Ascending aorta (tissue), 2 donors: ENCODE data around the gene MCC. TPM values are rescaled to one million over a fixed set of nuclear protein-coding genes. Genes with fewer than 3 reads are reported as not detected.

ENCODE experiments used
- DNase-seq, 2 donors: peaks; one replicate each; pipeline ENCODE4 v3.0.0-alpha.2; 2019; ENCODE audit warnings: low spot score in 2 of 2
- H3K27ac ChIP-seq, 2 donors: fragments of 200-600 bp; sonication (generic); one replicate each; pipeline ENCODE4 v1.5.1; 2016 to 2017; ENCODE audit warnings: mild to moderate bottlenecking in 1 of 2
- H3K27me3 ChIP-seq: fragments of 200-600 bp; sonication (generic); one replicate; pipeline ENCODE4 v1.5.1; 2017
- H3K36me3 ChIP-seq, 2 donors: fragments of 200-600 bp; sonication (generic); one replicate each; pipeline ENCODE4 v1.5.1; 2016
- H3K4me1 ChIP-seq, 2 donors: fragments of 200-600 bp; sonication (generic); one replicate each; pipeline ENCODE4 v1.5.1; 2016 to 2017; ENCODE audit warnings: mild to moderate bottlenecking in 1 of 2
- H3K4me3 ChIP-seq, 2 donors: fragments of 200-600 bp; sonication (generic); one replicate each; pipeline ENCODE4 v1.5.1; 2016 to 2017; ENCODE audit warnings: mild to moderate bottlenecking in 1 of 2
- H3K9me3 ChIP-seq, 2 donors: fragments of 200-600 bp; sonication (generic); one replicate each; pipeline ENCODE4 v1.5.1; 2016
- intact Hi-C: fragments of 100-400 bp; cut with DNase I; formaldehyde crosslinking; loops from one replicate; pipeline ENCODE4 v1.15.1; 2023
- total RNA-seq: library from RNA; depleted of rRNA; stranded (reverse); fragments of >200 nt; gene quantifications from one replicate; pipeline ENCODE4 v1.1.0, GENCODE V29; 2016
- TF ChIP-seq, protein P1 (sequence below), 3 experiments: fragments of 200-600 bp in 2 of 3; fragments of 450-650 bp in 1 of 3; sonication (generic) in 2 of 3; IDR thresholded peaks; one replicate each; pipeline ENCODE4 v1.5.1; 2016 to 2019; ENCODE audit warnings: antibody characterized with exemption in 3 of 3, mild to moderate bottlenecking in 1 of 3, moderate library complexity in 1 of 3

The MCC gene
- total RNA-seq, 1 donor from 2014 or later = 67.9 TPM

DNA sequence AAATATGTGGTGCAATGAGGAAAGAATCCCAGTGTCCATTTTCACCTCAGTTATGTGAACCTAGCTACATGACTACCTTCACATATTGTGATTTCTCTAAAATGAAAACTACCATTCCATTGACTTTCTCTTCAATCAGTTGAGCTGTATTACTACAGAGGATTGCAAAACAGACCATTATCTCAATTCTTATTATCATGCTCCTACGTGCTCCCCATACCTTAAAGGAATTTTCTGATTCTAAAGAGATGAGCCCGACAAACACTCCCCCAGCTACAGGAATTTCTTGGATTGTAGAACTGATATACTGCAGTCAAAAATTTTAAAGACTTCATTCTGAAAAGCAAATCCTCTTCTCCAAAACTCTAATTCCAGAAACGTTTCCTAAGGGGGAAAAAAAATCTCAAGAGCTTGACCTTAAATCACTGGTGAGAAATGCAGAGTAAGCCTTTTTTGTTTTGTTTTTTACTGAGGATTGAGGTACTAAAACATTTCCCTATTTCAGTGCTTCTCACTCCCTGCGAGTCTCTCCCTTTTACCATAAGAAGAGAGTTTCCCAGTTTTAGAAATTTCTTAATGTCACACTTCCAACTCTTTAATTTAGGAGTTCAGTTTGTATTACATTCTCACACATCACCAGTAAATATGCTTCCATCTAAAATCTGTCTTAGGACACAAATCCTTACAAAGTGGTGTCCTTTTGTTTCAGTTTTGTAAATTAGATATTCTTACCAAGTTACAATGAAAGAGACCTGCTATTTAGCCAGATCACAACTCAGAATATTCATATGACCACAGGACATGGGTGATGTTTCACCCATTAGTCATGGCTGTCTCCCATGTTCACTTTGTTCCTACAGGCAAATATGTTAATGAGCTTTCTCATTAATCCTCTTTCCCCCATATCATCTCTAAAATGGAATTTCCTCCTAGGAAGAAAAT is 257.3 kb downstream of the MCC start:
- H3K4me3 ChIP-seq = no peak overlapping the region
- H3K36me3 ChIP-seq = no peaks in the 10 kb centered on the region
- peaks cover 0 to 4% of the 10 kb centered on the region in 2 donors for H3K4me1 ChIP-seq
- no peaks in the 10 kb centered on the region for H3K9me3 ChIP-seq
- intact Hi-C loops = no loop called here
- TF ChIP-seq, protein P1, sequence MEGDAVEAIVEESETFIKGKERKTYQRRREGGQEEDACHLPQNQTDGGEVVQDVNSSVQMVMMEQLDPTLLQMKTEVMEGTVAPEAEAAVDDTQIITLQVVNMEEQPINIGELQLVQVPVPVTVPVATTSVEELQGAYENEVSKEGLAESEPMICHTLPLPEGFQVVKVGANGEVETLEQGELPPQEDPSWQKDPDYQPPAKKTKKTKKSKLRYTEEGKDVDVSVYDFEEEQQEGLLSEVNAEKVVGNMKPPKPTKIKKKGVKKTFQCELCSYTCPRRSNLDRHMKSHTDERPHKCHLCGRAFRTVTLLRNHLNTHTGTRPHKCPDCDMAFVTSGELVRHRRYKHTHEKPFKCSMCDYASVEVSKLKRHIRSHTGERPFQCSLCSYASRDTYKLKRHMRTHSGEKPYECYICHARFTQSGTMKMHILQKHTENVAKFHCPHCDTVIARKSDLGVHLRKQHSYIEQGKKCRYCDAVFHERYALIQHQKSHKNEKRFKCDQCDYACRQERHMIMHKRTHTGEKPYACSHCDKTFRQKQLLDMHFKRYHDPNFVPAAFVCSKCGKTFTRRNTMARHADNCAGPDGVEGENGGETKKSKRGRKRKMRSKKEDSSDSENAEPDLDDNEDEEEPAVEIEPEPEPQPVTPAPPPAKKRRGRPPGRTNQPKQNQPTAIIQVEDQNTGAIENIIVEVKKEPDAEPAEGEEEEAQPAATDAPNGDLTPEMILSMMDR (IDR thresholded peaks at IDR 0.05) = no peak
- no peaks in the 10 kb centered on the region for H3K27me3 ChIP-seq
- DNase-seq = no peak
- no peak overlapping the region for H3K27ac ChIP-seq

DNA sequence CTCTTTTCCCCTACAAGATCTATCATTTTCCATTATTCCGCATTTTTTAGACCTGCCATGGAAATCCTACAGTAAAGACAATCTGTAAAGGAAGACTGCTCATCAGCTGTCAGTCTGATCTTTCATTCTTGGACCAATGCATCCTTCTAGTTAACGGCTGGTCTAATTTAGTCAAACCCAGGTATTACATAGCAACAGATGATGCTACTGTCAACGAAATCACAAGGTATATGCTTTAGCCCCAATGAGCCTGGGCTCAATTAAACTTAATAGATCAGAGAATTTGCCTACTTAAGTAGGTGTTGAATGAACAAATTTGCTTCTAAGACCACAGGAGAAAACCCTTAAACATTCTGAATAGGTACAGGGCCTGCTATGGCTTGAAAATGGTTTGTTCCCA is 260.5 kb downstream of the MCC start:
- no peak for DNase-seq
- intact Hi-C loops = no loop called here
- Histone ChIP-seq H3K27me3 (no peaks in the 10 kb centered on the region), H3K4me1 (peaks cover 0 to 4% of the 10 kb centered on the region in 2 donors), H3K27ac (no peak overlapping the region), H3K36me3 (no peaks in the 10 kb centered on the region), H3K9me3 (no peaks in the 10 kb centered on the region), H3K4me3 (no peak overlapping the region)
- TF ChIP-seq, protein P1 (IDR thresholded peaks at IDR 0.05) = no peak

DNA sequence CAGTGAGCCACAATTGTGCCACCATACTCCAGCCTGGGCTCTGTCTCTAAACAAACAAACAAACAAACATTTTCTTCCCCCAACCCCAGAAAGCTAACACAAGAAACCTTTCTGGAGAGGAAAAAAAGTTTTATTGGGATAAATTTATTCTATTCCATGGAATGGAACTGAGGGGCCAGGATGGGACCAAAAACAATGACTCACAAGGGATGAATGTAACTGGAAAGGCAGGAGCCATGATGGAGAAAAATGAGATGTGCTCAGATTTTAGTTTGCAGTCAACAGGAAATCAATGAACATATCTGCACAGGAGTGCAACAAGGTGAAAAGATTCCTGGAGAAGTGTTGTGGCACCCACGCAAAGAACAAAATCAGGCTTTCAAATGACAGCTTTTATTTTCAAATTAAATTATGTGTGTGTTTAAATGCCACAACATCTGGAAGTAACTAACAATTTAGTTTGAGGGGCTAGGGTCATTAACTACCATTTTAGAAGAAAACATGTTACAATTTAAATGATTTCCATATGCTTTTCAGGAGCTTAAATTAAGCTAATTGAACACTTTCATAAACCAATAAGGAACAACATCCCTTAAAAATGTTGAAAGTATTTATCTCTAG is 262.0 kb downstream of the MCC start:
- H3K36me3 ChIP-seq = no peaks in the 10 kb centered on the region
- intact Hi-C loops = no loop called here

DNA sequence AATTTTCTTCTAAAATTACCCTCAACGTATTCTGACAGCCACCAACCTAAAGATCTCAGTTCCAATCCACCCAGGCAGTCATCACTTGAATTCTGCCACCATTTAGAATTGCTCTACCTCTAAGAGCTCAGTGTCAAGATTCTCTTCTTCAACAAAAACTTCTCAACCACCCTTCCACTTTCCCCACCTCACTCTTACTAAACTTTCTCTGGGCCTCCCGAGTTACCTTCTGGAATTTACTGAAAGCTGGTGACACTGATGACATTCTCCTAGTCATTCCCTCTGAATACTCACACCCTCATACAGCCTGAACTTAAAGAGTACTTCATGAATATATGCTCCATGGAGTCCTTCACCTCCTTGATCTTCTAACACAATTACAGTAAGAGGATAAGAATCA is 263.0 kb downstream of the MCC start:
- intact Hi-C loops = no loop called here
- H3K4me3 ChIP-seq = no peak overlapping the region
- no peak for DNase-seq
- no peaks in the 10 kb centered on the region for H3K4me1 ChIP-seq
- H3K27ac ChIP-seq = no peak overlapping the region
- H3K27me3 ChIP-seq = no peaks in the 10 kb centered on the region
- TF ChIP-seq, protein P1 (IDR thresholded peaks at IDR 0.05) = no peak
- H3K36me3 ChIP-seq = no peaks in the 10 kb centered on the region
- H3K9me3 ChIP-seq = no peaks in the 10 kb centered on the region

More for the DNA sequence above, 262.0 kb downstream of the MCC start:
- H3K4me3 ChIP-seq = no peak overlapping the region
- H3K27me3 ChIP-seq = no peaks in the 10 kb centered on the region
- DNase-seq = no peak
- TF ChIP-seq, protein P1 (IDR thresholded peaks at IDR 0.05) = no peak
- no peaks in the 10 kb centered on the region for H3K4me1 ChIP-seq
- no peaks in the 10 kb centered on the region for H3K9me3 ChIP-seq
- no peak overlapping the region for H3K27ac ChIP-seq

DNA sequence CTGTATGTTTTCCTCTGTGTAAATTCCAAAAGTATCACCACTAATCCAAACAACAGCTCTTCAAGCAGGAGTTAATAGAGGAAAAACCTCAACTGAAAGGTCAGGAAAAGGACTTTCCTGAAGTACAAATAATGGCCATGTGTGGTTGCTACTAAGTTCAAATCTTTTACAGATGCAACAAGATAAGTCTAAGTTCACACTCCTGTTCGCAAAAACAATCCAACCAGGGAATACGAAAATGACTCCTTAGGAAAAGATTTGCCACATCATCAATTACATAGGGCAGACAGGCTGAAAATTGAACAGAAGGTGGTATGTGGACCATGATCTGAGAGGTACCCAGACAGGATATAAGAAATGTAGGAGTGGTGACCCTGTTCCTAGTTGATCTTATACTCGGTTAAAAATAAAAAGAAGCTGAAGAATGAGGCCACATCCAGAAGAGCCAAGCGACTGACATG is 263.6 kb downstream of the MCC start:
- no peaks in the 10 kb centered on the region for H3K36me3 ChIP-seq
- H3K4me3 ChIP-seq = no peak overlapping the region
- TF ChIP-seq, protein P1 (IDR thresholded peaks at IDR 0.05) = no peak
- intact Hi-C loops = no loop called here
- no peak overlapping the region for H3K27ac ChIP-seq
- H3K27me3 ChIP-seq = no peaks in the 10 kb centered on the region
- H3K4me1 ChIP-seq = no peaks in the 10 kb centered on the region
- DNase-seq = no peak
- H3K9me3 ChIP-seq = no peaks in the 10 kb centered on the region
